ENCODE measurements around the gene IQSEC3.

- no peak for TF ChIP-seq FOXA1 (IDR thresholded peaks at IDR 0.05)
- no peak for TF ChIP-seq TARDBP (IDR thresholded peaks at IDR 0.05)
- no peak for TF ChIP-seq L3MBTL2 (conservative IDR thresholded peaks at IDR 0.05)
- no peak for TF ChIP-seq ARNT (IDR thresholded peaks at IDR 0.05)
- TF ChIP-seq CTBP1 (IDR thresholded peaks at IDR 0.05; ENCODE audit: borderline replicate concordance): no peak
- no peak for TF ChIP-seq FOXM1 (IDR thresholded peaks at IDR 0.05; ENCODE audit: borderline replicate concordance)
- no peak for TF ChIP-seq FOXK2 (IDR thresholded peaks at IDR 0.05)
- TF ChIP-seq, protein P1, sequence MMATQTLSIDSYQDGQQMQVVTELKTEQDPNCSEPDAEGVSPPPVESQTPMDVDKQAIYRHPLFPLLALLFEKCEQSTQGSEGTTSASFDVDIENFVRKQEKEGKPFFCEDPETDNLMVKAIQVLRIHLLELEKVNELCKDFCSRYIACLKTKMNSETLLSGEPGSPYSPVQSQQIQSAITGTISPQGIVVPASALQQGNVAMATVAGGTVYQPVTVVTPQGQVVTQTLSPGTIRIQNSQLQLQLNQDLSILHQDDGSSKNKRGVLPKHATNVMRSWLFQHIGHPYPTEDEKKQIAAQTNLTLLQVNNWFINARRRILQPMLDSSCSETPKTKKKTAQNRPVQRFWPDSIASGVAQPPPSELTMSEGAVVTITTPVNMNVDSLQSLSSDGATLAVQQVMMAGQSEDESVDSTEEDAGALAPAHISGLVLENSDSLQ (IDR thresholded peaks at IDR 0.05): no peak
- no peak for TF ChIP-seq SP1 (IDR thresholded peaks at IDR 0.05)
- no peak for TF ChIP-seq NFRKB (IDR thresholded peaks at IDR 0.05)
- TF ChIP-seq SUZ12 (IDR thresholded peaks at IDR 0.05): no peak
- TF ChIP-seq HDGF (IDR thresholded peaks at IDR 0.05; ENCODE audit: borderline replicate concordance): no peak
Observed at GRCh38 chr12:163406-163986, 96.9 kb downstream of the IQSEC3 start.
